Measurements from ENCODE around the gene TRIM29.

TRIM29 gene

DNA sequence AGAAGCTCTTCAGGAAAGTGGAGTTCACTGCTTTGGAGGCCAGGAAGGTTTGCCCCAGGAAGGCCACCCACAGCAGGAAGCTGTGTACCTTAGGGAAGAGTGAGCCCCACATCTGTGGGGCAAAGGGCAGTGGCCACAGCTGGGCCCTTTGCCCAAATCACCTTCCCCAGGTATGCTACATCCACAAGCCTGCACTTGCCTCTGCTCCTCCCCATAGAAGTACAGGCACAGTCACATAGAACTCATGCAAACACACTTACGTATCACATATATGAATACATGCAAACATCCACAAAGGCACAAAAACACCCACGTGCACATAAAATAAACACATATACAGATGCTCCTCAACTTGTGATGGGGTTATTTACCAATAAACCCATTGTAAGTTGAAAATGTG, 2.1 kb downstream of the TRIM29 start:
- TF ChIP-seq, protein P1, sequence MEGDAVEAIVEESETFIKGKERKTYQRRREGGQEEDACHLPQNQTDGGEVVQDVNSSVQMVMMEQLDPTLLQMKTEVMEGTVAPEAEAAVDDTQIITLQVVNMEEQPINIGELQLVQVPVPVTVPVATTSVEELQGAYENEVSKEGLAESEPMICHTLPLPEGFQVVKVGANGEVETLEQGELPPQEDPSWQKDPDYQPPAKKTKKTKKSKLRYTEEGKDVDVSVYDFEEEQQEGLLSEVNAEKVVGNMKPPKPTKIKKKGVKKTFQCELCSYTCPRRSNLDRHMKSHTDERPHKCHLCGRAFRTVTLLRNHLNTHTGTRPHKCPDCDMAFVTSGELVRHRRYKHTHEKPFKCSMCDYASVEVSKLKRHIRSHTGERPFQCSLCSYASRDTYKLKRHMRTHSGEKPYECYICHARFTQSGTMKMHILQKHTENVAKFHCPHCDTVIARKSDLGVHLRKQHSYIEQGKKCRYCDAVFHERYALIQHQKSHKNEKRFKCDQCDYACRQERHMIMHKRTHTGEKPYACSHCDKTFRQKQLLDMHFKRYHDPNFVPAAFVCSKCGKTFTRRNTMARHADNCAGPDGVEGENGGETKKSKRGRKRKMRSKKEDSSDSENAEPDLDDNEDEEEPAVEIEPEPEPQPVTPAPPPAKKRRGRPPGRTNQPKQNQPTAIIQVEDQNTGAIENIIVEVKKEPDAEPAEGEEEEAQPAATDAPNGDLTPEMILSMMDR (IDR thresholded peaks at IDR 0.05; ENCODE audit: borderline replicate concordance, insufficient read depth, low read depth, low read length), result no peak
- H3K4me3 ChIP-seq (ENCODE audit: low read depth, low read length), result no peak overlapping the region

DNA sequence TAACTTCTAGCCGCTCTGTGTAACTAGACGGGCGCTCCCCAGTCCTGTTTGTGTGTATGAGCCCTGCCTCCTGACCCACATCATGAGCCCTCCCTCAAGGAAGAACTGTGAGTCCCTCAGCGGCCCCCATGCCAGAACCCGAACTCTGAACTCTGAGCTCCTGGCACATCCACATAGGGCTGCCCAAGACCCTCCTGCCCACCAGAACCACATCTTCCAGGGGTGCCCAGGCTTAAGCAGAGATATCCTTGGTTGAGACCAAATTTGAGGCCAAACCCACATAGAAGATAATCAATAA, 3.0 kb downstream of the TRIM29 start:
- no peak overlapping the region for H3K4me3 ChIP-seq (ENCODE audit: low read depth, low read length)
- TF ChIP-seq, protein P1 (IDR thresholded peaks at IDR 0.05; ENCODE audit: borderline replicate concordance, insufficient read depth, low read depth, low read length), result no peak

- no peak overlapping the region for H3K4me3 ChIP-seq (ENCODE audit: low read depth, low read length)
- TF ChIP-seq, protein P1 (IDR thresholded peaks at IDR 0.05; ENCODE audit: borderline replicate concordance, insufficient read depth, low read depth, low read length), result no peak
Observed at GRCh38 chr11:120134106-120134930, 3.6 kb downstream of the TRIM29 start.

- H3K4me3 ChIP-seq (ENCODE audit: low read depth, low read length), result no peak overlapping the region
- TF ChIP-seq, protein P1 (IDR thresholded peaks at IDR 0.05; ENCODE audit: borderline replicate concordance, insufficient read depth, low read depth, low read length), result no peak
Observed at GRCh38 chr11:120133216-120134105, 4.5 kb downstream of the TRIM29 start.

DNA sequence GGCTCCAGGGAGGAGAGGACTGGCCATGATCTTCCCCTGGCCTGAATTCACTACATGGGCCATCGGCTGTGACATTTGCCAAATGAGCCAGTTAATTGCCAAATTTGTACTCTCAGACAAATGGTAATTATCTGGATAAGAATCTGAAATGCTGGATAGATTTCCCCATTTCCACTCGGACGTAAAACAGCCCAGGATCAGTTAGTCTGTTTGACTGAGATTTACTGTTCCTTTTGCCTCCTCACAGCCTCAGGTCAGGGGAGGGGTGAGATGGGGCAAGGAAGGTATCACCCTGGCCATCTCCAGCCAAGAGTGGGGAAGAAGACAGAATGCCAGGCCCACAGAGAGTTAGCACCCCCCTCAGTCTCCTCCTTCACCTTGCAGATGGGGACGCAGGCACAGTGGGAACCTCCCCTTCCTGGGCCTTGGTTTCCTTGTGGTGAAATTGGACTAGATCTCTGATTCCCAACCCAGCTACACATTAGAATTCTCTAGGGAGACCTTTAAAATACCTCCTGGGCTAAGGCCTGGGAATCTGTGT, 5.2 kb downstream of the TRIM29 start:
- no peak overlapping the region for H3K4me3 ChIP-seq (ENCODE audit: low read depth, low read length)
- TF ChIP-seq, protein P1 (IDR thresholded peaks at IDR 0.05; ENCODE audit: borderline replicate concordance, insufficient read depth, low read depth, low read length), result no peak

DNA sequence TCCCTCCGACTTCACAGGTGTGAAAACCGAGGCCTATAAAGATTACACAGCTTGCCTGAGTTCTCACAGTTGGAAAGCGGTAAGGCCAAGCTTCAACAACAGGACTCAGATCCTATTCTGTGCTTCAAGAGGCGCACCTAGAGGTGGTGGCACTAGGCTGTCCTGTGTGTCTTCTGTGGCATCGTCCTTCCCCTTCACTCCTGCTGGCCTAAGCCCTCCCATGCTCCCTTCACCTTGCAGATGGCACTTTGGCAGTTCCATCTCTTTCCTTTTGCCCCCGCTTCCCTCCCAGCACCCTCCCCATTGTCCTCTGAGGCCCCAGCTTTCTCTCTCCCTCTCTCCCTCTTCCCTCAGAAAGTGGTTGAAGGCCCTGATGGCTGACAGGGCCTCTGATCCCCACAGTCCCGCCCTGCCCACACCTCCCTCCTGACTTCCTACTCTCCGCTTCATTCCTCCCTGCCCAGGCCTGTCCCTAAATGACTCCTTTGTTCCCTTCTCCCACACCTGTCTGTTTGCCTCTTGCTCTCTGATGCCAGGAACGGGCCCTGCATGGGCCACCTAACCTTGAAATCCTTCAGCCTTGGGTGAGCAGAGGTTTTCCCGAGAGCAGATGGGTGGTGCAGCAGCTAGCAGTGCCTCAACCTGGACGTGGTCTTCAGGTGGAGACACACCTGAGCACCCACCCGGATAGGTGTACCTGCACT, 5.8 kb downstream of the TRIM29 start:
- TF ChIP-seq, protein P1 (IDR thresholded peaks at IDR 0.05; ENCODE audit: borderline replicate concordance, insufficient read depth, low read depth, low read length), result no peak
- H3K4me3 ChIP-seq (ENCODE audit: low read depth, low read length), result no peak overlapping the region
